HEK293T (cell line): ENCODE measurements around the gene CYP2S1.

Experiments
- CTCF ChIA-PET: fragments of 350-600 bp; formaldehyde crosslinking; extraction: SDS; loops from one replicate; lab custom pipeline; 2021; ENCODE audit warnings: antibody characterized with exemption, inconsistent platforms; lab: Yijun Ruan, JAX
- POLR2A ChIA-PET: fragments of 350-600 bp; formaldehyde crosslinking; extraction: SDS; loops from one replicate; lab custom pipeline; 2020; ENCODE audit warnings: antibody characterized with exemption, inconsistent platforms; lab: Yijun Ruan, JAX
- DNase-seq: peaks from one replicate; pipeline ENCODE4 v3.0.0; 2012; ENCODE audit warnings: mixed read lengths; ENCODE audit errors: extremely low spot score
- ARNT ChIP-seq: fragments of 450-650 bp; IDR thresholded peaks from 2 replicates; pipeline ENCODE4 v1.6.1; 2017; ENCODE audit warnings: mild to moderate bottlenecking
- BHLHE40 ChIP-seq: fragments of 450-650 bp; IDR thresholded peaks from 2 replicates; pipeline ENCODE4 v1.6.1; 2016; ENCODE audit warnings: mild to moderate bottlenecking, moderate library complexity, borderline replicate concordance
- CTBP1 ChIP-seq: fragments of 450-650 bp; IDR thresholded peaks from 2 replicates; pipeline ENCODE4 v1.6.1; 2016; ENCODE audit warnings: borderline replicate concordance
- ELF4 ChIP-seq: fragments of 450-650 bp; IDR thresholded peaks from 2 replicates; pipeline ENCODE4 v1.6.1; 2017; ENCODE audit warnings: antibody characterized with exemption
- FOXA1 ChIP-seq: fragments of 450-650 bp; IDR thresholded peaks from 2 replicates; pipeline ENCODE4 v1.6.1; 2016; ENCODE audit warnings: mild to moderate bottlenecking
- FOXK2 ChIP-seq: fragments of 450-650 bp; IDR thresholded peaks from 2 replicates; pipeline ENCODE4 v1.6.1; 2016; ENCODE audit warnings: mild to moderate bottlenecking
- FOXM1 ChIP-seq: fragments of 450-650 bp; IDR thresholded peaks from 2 replicates; pipeline ENCODE4 v1.6.1; 2017; ENCODE audit warnings: mild to moderate bottlenecking, borderline replicate concordance
- HDGF ChIP-seq: fragments of 450-650 bp; IDR thresholded peaks from 2 replicates; pipeline ENCODE4 v1.6.1; 2017; ENCODE audit warnings: antibody characterized with exemption, borderline replicate concordance
- L3MBTL2 ChIP-seq: fragments of 450-650 bp; conservative IDR thresholded peaks from 2 replicates; pipeline ENCODE4 v1.6.1; 2016; ENCODE audit warnings: mild to moderate bottlenecking
- LEF1 ChIP-seq: fragments of 450-650 bp; IDR thresholded peaks from 2 replicates; pipeline ENCODE4 v1.6.1; 2017; ENCODE audit warnings: mild to moderate bottlenecking, borderline replicate concordance
- NFRKB ChIP-seq: fragments of 450-650 bp; IDR thresholded peaks from 2 replicates; pipeline ENCODE4 v1.6.1; 2016; ENCODE audit warnings: mild to moderate bottlenecking, moderate library complexity
- PKNOX1 ChIP-seq: fragments of 450-650 bp; IDR thresholded peaks from 2 replicates; pipeline ENCODE4 v1.6.1; 2016
- SP1 ChIP-seq: fragments of 450-650 bp; IDR thresholded peaks from 2 replicates; pipeline ENCODE4 v1.6.1; 2017
- SUZ12 ChIP-seq: fragments of 450-650 bp; IDR thresholded peaks from 2 replicates; pipeline ENCODE4 v1.6.1; 2016; ENCODE audit warnings: mild to moderate bottlenecking
- TARDBP ChIP-seq: fragments of 450-650 bp; IDR thresholded peaks from 2 replicates; pipeline ENCODE4 v1.6.1; 2016
- ZNF384 ChIP-seq: fragments of 450-650 bp; IDR thresholded peaks from 2 replicates; pipeline ENCODE4 v1.6.1; 2016

The CYP2S1 gene

GRCh38 chr19:41235480-41235879, 42.5 kb downstream of the CYP2S1 start:
- no peak for DNase-seq
- TF ChIP-seq L3MBTL2 (no peak), TARDBP (no peak), NFRKB (no peak), LEF1 (no peak), CTBP1 (no peak), BHLHE40 (no peak), PKNOX1 (no peak), ELF4 (no peak), FOXA1 (no peak), SP1 (no peak), SUZ12 (no peak), HDGF (no peak), FOXM1 (no peak), ZNF384 (no peak), ARNT (no peak), FOXK2 (no peak)
- ChIA-PET POLR2A (no interaction called here), CTCF (interaction anchor here (0.6 kb wide), 2 partner anchors 13 to 411 kb away, joined by 3 to 4 read pairs; no protein-coding TSS in a partner anchor)

GRCh38 chr19:41238244-41238643, 45.2 kb downstream of the CYP2S1 start:
- ChIA-PET CTCF (no interaction called here), POLR2A (no interaction called here)

GRCh38 chr19:41239363-41239762, 46.3 kb downstream of the CYP2S1 start:
- TF ChIP-seq ZNF384 (no peak), NFRKB (no peak), PKNOX1 (no peak), LEF1 (no peak), FOXK2 (no peak), SP1 (no peak), SUZ12 (no peak), ARNT (no peak), CTBP1 (no peak), FOXM1 (no peak), TARDBP (no peak), FOXA1 (no peak)
- ChIA-PET POLR2A (no interaction called here), CTCF (no interaction called here)
- DNase-seq, result no peak

More at GRCh38 chr19:41238244-41238643, 45.2 kb downstream of the CYP2S1 start:
- no peak for TF ChIP-seq SUZ12
- no peak for TF ChIP-seq HDGF
- no peak for TF ChIP-seq SP1
- TF ChIP-seq FOXK2, result no peak
- TF ChIP-seq LEF1, result no peak
- no peak for TF ChIP-seq L3MBTL2
- no peak for TF ChIP-seq ZNF384
- DNase-seq, result no peak

- ChIA-PET CTCF (no interaction called here), POLR2A (no interaction called here)
- DNase-seq, result no peak
- TF ChIP-seq L3MBTL2 (no peak), FOXA1 (no peak), LEF1 (no peak), ZNF384 (no peak), PKNOX1 (no peak), FOXM1 (no peak), ELF4 (no peak), HDGF (no peak), CTBP1 (no peak), SUZ12 (no peak), TARDBP (no peak), ARNT (no peak), NFRKB (no peak)
Observed at GRCh38 chr19:41239961-41240574, 47.0 kb downstream of the CYP2S1 start.

GRCh38 chr19:41241859-41242258, 48.8 kb downstream of the CYP2S1 start:
- DNase-seq, result no peak
- POLR2A ChIA-PET, result no interaction called here
- CTCF ChIA-PET, result no interaction called here
- no peak for TF ChIP-seq HDGF
- no peak for TF ChIP-seq NFRKB
- TF ChIP-seq SP1, result no peak
- no peak for TF ChIP-seq TARDBP
- TF ChIP-seq FOXK2, result no peak
- no peak for TF ChIP-seq L3MBTL2
- TF ChIP-seq FOXA1, result no peak
- no peak for TF ChIP-seq BHLHE40
- TF ChIP-seq PKNOX1, result no peak
- TF ChIP-seq SUZ12, result no peak
- TF ChIP-seq LEF1, result no peak
